HL-60 (cell line): ENCODE results near the gene MALAT1.
"Not testable (repeated sequence)": the region's sequence is repeated elsewhere in the genome, so short reads cannot be mapped to it uniquely, and the experiment has no call there.

Experiments
- DNase-seq, 2 experiments: peaks; one replicate each; pipeline ENCODE4 v3.0.0-alpha.2; 2010 to 2020; ENCODE audit warnings: low read depth in 1 of 2, low spot score in 1 of 2
- H3K27ac ChIP-seq: fragments of 250-450 bp; sonication (Bioruptor Pico); replicated peaks from 2 replicates; pipeline ENCODE4 v1.5.1; 2020; ENCODE audit warnings: mild to moderate bottlenecking, moderate library complexity
- H3K27me3 ChIP-seq: fragments of 250-450 bp; sonication (Bioruptor Pico); 2 replicates; pipeline ENCODE4 v1.5.1; 2021; ENCODE audit warnings: mild to moderate bottlenecking, moderate library complexity; ENCODE audit not compliant: insufficient read depth, poor library complexity, severe bottlenecking
- H3K4me3 ChIP-seq: replicated peaks from 2 replicates; pipeline ENCODE4 v1.5.1; 2011; ENCODE audit warnings: mild to moderate bottlenecking, control low read depth, low read length; ENCODE audit not compliant: insufficient read depth
- CTCF ChIP-seq: IDR thresholded peaks from one replicate; pipeline ENCODE4 v1.5.1; 2011; ENCODE audit warnings: low read length, control low read depth, inconsistent platforms; ENCODE audit not compliant: insufficient read depth
- GABPA ChIP-seq: IDR thresholded peaks from 2 replicates; pipeline ENCODE4 v1.6.1; 2012; ENCODE audit warnings: low read depth
- POLR2AphosphoS5 ChIP-seq: IDR thresholded peaks from 2 replicates; pipeline ENCODE4 v1.6.1; 2012; ENCODE audit warnings: low read depth
- REST ChIP-seq: IDR thresholded peaks from 2 replicates; pipeline ENCODE4 v1.6.1; 2012; ENCODE audit warnings: low read depth; ENCODE audit not compliant: insufficient replicate concordance
- SPI1 ChIP-seq: IDR thresholded peaks from 2 replicates; pipeline ENCODE4 v1.6.1; 2012; ENCODE audit warnings: low read depth, mild to moderate bottlenecking, borderline replicate concordance

The MALAT1 gene

DNA sequence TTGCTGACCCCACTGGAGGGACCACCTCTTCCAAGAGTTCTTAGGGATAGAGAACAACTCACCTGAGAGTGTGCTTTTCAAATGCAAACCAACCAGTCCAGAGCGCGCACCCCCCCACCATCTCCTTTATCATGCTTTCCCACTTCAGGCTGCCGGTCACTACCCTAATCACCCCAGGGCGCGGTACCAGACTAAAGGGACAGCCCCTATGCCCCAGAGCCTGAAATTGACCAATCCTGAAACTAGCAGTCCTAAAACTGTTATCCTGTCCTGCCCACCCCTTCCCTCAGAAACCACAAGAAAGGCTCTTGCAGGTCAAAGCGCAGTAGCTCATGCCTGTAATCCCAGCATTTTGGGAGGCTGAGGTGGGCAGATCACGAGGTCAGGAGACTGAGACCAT lies 39.3 kb upstream of the MALAT1 start:
- Histone ChIP-seq H3K27me3 (no peaks in the 10 kb centered on the region), H3K27ac (no peak overlapping the region), H3K4me3 (no peak overlapping the region)
- DNase-seq = no peak
- TF ChIP-seq REST (no peak), CTCF (no peak), POLR2AphosphoS5 (no peak), GABPA (no peak), SPI1 (no peak)

DNA sequence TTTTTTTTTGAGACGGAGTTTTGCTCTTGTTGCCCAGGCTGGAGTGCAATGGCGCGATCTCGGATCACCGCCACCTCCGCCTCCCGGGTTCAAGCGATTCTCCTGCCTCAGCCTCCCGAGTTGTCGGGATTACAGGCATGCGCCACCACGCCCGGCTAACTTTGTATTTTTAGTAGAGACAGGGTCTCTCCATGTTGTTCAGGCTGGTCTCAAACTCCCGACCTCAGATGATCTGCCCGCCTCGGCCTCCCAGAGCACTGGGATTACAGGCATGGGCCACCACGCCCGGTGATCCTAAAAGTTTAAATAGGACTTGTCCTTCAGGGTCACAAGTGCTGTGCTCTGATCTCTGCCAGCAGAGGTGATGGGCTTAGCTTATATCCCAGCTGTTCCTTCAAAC lies 33.4 kb upstream of the MALAT1 start:
- not testable (repeated sequence) for H3K4me3 ChIP-seq, H3K27me3 ChIP-seq, H3K27ac ChIP-seq, DNase-seq

GRCh38 chr11:65467306-65467705 lies 31.5 kb upstream of the MALAT1 start:
- DNase-seq, H3K27ac ChIP-seq, H3K27me3 ChIP-seq, H3K4me3 ChIP-seq: not testable (repeated sequence)

DNA sequence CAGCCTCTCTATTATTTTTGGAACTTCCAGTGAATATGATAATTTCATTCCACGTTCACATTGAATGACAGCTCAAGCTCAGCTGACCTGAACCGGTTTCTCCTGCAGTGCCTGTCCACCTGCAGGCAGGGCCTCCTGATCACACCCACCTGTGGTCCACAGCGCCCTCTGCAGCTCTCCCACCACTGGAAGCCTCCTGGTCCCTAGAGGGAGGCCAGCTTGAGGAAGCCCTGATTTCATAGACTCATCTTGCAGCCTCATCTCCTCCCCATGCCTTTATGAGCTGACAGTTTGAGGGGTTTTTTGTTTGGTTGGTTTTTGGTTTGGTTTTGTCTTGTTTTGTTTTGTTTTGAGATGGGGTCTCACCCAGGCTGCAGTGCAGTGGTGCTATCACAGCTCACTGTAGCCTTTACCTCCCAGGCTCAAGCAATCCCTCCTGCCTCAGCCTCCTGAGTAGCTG lies 29.9 kb upstream of the MALAT1 start:
- TF ChIP-seq SPI1 (no peak), CTCF (peak; percentile 45)
- H3K27me3 ChIP-seq = no peaks in the 10 kb centered on the region
- no peak overlapping the region for H3K4me3 ChIP-seq
- H3K27ac ChIP-seq = no peak overlapping the region
- DNase-seq = peak in 1 of 2 experiments; percentile 77

DNA sequence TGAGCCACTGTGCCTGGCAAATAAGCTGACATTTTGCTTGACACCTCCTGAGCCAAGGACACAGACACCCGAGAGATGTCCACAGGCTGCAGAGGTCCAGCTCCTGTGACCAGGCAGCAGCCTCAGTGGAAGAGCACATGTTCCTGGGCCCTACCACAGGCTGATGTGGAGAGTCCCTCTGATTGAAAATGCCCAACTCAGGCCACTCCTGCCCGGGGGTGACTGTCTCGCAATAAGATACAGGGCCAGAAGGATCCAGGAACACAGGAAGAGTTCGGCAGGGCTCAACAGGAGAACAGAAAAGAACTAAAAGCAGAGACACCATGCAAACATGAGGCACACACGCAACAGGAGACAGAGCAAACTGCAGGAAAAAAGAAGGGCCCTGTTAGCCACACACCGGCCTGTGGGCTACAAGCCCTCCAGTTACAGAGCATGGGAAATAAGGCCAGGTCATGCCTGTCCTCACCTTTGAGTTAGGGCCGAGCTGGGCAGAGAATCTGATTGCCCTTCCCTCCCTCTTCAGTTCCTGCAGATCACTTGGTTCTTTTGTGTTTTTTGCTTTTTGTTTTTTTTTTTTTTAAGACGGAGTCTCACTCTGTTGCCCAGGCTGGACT lies 28.3 kb upstream of the MALAT1 start:
- Histone ChIP-seq H3K27me3 (no peaks in the 10 kb centered on the region), H3K27ac (no peak overlapping the region), H3K4me3 (no peak overlapping the region)
- no peak for DNase-seq
- TF ChIP-seq REST (no peak), GABPA (no peak), CTCF (no peak)
